KMS-11 (cell line): Measurements from ENCODE around the gene RDH12.

Experiments
- H2AFZ ChIP-seq: fragments of 200-600 bp; sonication (generic); 2 replicates; pipeline ENCODE4 v1.6.1; 2016; ENCODE audit warnings: antibody characterized with exemption, mixed run types, low read depth
- H3K27ac ChIP-seq: fragments of 200-600 bp; sonication (generic); 2 replicates; pipeline ENCODE4 v1.6.1; 2016; ENCODE audit warnings: mild to moderate bottlenecking, mixed run types
- H3K27me3 ChIP-seq: fragments of 200-600 bp; sonication (generic); 2 replicates; pipeline ENCODE4 v1.6.1; 2017; ENCODE audit warnings: mild to moderate bottlenecking, low read depth, mixed run types, moderate library complexity; ENCODE audit not compliant: insufficient read depth
- H3K36me3 ChIP-seq: fragments of 200-600 bp; sonication (generic); 2 replicates; pipeline ENCODE4 v1.6.1; 2017; ENCODE audit warnings: mild to moderate bottlenecking, mixed run types; ENCODE audit not compliant: insufficient read depth
- H3K4me1 ChIP-seq: fragments of 200-600 bp; sonication (generic); 2 replicates; pipeline ENCODE4 v1.6.1; 2016; ENCODE audit warnings: mild to moderate bottlenecking, low read depth, mixed run types; ENCODE audit not compliant: poor library complexity, severe bottlenecking
- H3K4me2 ChIP-seq: fragments of 200-600 bp; sonication (generic); 2 replicates; pipeline ENCODE4 v1.7.0; 2016; ENCODE audit warnings: mild to moderate bottlenecking, mixed run types
- H3K4me3 ChIP-seq: fragments of 200-600 bp; sonication (generic); IDR thresholded peaks from 2 replicates; pipeline ENCODE4 v1.6.1; 2017; ENCODE audit warnings: low read depth, low read length, mixed read lengths; ENCODE audit not compliant: insufficient read depth
- H3K79me2 ChIP-seq: fragments of 200-600 bp; sonication (generic); 2 replicates; pipeline ENCODE4 v1.6.1; 2016; ENCODE audit warnings: low read depth, mixed run types; ENCODE audit not compliant: insufficient read depth
- H3K9ac ChIP-seq: fragments of 200-600 bp; sonication (generic); 2 replicates; pipeline ENCODE4 v1.6.1; 2016; ENCODE audit warnings: mild to moderate bottlenecking, mixed run types
- H4K20me1 ChIP-seq: fragments of 200-600 bp; sonication (generic); 2 replicates; pipeline ENCODE4 v1.6.1; 2016; ENCODE audit warnings: mild to moderate bottlenecking, mixed run types; ENCODE audit not compliant: insufficient read depth
- CTCF ChIP-seq: fragments of 200-600 bp; sonication (generic); conservative IDR thresholded peaks from 2 replicates; pipeline ENCODE4 v1.6.1; 2017; ENCODE audit warnings: low read depth, mild to moderate bottlenecking, antibody characterized with exemption, low read length, moderate library complexity, mixed read lengths

The RDH12 gene

DNA sequence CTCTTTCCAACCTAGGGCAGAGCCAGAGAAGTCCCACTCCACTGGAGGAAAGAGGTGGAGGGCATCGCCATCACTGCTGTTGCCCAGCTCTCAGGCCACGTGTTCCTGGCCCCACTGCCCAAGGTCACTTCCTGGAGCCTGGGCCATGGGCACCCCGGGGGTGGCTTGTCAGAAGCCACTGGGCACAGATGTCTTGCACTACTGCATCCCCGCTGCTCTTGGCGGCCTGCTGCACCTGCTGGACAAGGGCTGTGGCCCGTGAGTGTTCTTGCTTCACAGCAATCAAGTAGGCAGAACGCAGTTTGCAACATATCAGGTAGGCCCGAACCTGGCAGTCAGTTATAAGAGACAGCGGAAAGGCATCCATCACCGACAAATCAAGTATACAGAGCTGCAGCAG lies 46.6 kb downstream of the RDH12 start:
- Histone ChIP-seq H4K20me1 (no peaks in the 10 kb centered on the region), H3K4me1 (no peaks in the 10 kb centered on the region), H3K27me3 (no peaks in the 10 kb centered on the region), H3K4me2 (no peak overlapping the region), H2AFZ (no peak overlapping the region), H3K27ac (no peak overlapping the region), H3K36me3 (no peaks in the 10 kb centered on the region), H3K79me2 (no peaks in the 10 kb centered on the region), H3K4me3 (no peak overlapping the region), H3K9ac (no peak overlapping the region)
- no peak for TF ChIP-seq CTCF

DNA sequence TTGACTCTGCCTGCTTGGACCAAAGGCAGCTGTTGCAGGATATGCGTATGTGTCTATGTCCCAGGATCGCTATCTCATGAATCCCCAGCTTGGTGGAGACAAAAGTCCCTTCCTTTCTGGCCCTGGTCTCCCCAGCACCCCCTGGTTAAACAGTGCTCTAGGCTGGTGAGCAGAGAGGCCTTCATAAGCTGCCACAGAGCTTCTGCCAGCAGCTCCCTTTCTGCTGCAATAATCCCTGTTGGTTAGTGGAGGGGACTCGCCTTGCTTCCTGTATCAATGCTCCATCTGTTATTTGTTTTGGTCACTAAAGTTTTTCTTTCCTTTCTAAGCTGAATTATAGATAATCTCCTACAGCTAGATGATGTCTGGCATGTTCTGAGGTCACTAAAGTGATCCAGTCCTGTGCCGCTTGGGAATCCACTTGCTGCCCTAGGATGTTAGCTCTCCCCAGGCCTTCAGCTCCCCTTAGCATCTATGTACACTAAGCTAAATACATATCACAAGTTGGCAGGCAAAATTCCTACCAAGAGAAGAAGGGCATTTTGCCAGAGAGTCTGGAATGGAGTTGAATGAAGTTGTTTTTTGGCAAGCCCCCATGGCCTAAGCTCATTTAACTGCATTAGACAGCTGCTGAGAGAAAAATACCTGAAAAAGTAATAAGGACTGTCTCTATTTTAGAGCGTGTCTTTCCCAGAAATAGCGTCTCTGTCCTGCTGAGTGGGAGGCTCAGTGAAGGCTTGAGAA lies 47.8 kb downstream of the RDH12 start:
- no peaks in the 10 kb centered on the region for H3K36me3 ChIP-seq
- no peak overlapping the region for H2AFZ ChIP-seq
- no peaks in the 10 kb centered on the region for H3K27me3 ChIP-seq
- H3K9ac ChIP-seq, result no peak overlapping the region
- no peak for TF ChIP-seq CTCF
- no peaks in the 10 kb centered on the region for H3K79me2 ChIP-seq
- no peaks in the 10 kb centered on the region for H4K20me1 ChIP-seq
- H3K4me2 ChIP-seq, result no peak overlapping the region
- H3K4me3 ChIP-seq, result no peak overlapping the region
- H3K4me1 ChIP-seq, result no peaks in the 10 kb centered on the region
- no peak overlapping the region for H3K27ac ChIP-seq

DNA sequence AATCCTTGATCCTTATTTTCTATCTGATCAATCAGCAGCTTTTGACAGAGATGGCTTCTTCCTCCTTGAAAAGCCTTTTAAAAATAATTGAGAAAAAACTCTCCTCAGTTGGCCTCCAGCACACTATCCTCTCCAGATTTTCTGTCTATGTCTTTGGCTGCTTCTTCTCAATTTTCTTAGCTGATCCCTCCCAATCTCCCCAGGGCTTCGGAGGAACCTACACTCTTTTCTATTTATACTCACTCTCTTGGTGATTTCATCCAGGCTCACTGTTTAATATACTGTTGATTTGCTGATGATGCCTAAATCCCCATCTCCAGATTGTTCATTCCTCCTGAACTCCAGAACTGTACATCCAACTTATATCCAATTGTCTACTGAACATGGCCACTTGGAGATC lies 54.8 kb downstream of the RDH12 start:
- Histone ChIP-seq H3K36me3 (no peaks in the 10 kb centered on the region), H3K4me1 (no peaks in the 10 kb centered on the region), H3K27me3 (no peaks in the 10 kb centered on the region), H3K9ac (no peak overlapping the region), H3K27ac (no peak overlapping the region), H3K4me2 (no peak overlapping the region), H3K4me3 (no peak overlapping the region), H2AFZ (no peak overlapping the region), H3K79me2 (no peaks in the 10 kb centered on the region), H4K20me1 (no peaks in the 10 kb centered on the region)
- no peak for TF ChIP-seq CTCF

GRCh38 chr14:67757175-67757574 lies 55.5 kb downstream of the RDH12 start:
- no peak overlapping the region for H3K4me3 ChIP-seq

More at GRCh38 chr14:67757175-67757574, 55.5 kb downstream of the RDH12 start:
- Histone ChIP-seq H3K27me3 (no peaks in the 10 kb centered on the region), H3K4me1 (no peaks in the 10 kb centered on the region), H3K36me3 (no peaks in the 10 kb centered on the region), H3K79me2 (no peaks in the 10 kb centered on the region), H3K9ac (no peak overlapping the region), H2AFZ (no peak overlapping the region), H3K4me2 (no peak overlapping the region), H4K20me1 (no peaks in the 10 kb centered on the region), H3K27ac (no peak overlapping the region)
- TF ChIP-seq CTCF, result no peak
